Stimulated activated CD8-positive, alpha-beta memory T cell treated with anti-CD3 and anti-CD28 coated beads, Interleukin-7, amount 100 ng/mL, for 4 hours (primary cell): ENCODE results near the gene CARD11.
A peak's percentile ranks its signal among the peaks of the same experiment; 100 is the strongest.

Experiments used
- DNase-seq, 2 donors: peaks; one replicate each; pipeline ENCODE4 v3.0.0-alpha.2; 2020; ENCODE audit warnings: low read depth in 2 of 2

CARD11 gene

GRCh38 chr7:2873686-2874551, 169.7 kb downstream of the CARD11 start:
- DNase-seq, result no peak

- DNase-seq, result no peak
Observed at GRCh38 chr7:2873146-2873545, 170.5 kb downstream of the CARD11 start.

GRCh38 chr7:2872296-2872874, 171.3 kb downstream of the CARD11 start:
- DNase-seq, result no peak

- DNase-seq, result no peak
Observed at GRCh38 chr7:2870471-2870931, 173.2 kb downstream of the CARD11 start.

- DNase-seq, result no peak
Observed at GRCh38 chr7:2869981-2870380, 173.7 kb downstream of the CARD11 start.

GRCh38 chr7:2866601-2867000, 177.1 kb downstream of the CARD11 start:
- no peak for DNase-seq

- peak; percentile 51 to 53 for DNase-seq
Observed at GRCh38 chr7:2864999-2865670, 178.5 kb downstream of the CARD11 start.

GRCh38 chr7:2864204-2864985, 179.3 kb downstream of the CARD11 start:
- no peak for DNase-seq

GRCh38 chr7:2863461-2864066, 180.1 kb downstream of the CARD11 start:
- peak; percentile 61 to 68 for DNase-seq

- no peak for DNase-seq
Observed at GRCh38 chr7:2862831-2863361, 180.8 kb downstream of the CARD11 start.

GRCh38 chr7:2861509-2861908, 182.2 kb downstream of the CARD11 start:
- no peak for DNase-seq

GRCh38 chr7:2860627-2861133, 183.0 kb downstream of the CARD11 start:
- no peak for DNase-seq

- DNase-seq, result no peak
Observed at GRCh38 chr7:2859952-2860351, 183.7 kb downstream of the CARD11 start.

- no peak for DNase-seq
Observed at GRCh38 chr7:2858621-2859020, 185.0 kb downstream of the CARD11 start.

- DNase-seq, result no peak
Observed at GRCh38 chr7:2856388-2857169, 187.1 kb downstream of the CARD11 start.
